Gastroesophageal sphincter (tissue), 3 donors: ENCODE measurements around the gene NT5C3A.

ENCODE experiments used
- POLR2AphosphoS5 ChIP-seq: sonication (generic); formaldehyde crosslinking; IDR thresholded peaks from one replicate; pipeline ENCODE4 v1.6.1; 2017; ENCODE audit warnings: antibody characterized with exemption
- TF ChIP-seq, protein P1 (sequence below), 4 experiments: fragments of 200-600 bp in 2 of 4; fragments of 450-650 bp in 2 of 4; sonication (generic) in 1 of 4; IDR thresholded peaks; one replicate each; pipeline ENCODE4 v1.5.1; 2017 to 2019; ENCODE audit warnings: antibody characterized with exemption in 4 of 4, mild to moderate bottlenecking in 2 of 4, moderate library complexity in 2 of 4

DNA sequence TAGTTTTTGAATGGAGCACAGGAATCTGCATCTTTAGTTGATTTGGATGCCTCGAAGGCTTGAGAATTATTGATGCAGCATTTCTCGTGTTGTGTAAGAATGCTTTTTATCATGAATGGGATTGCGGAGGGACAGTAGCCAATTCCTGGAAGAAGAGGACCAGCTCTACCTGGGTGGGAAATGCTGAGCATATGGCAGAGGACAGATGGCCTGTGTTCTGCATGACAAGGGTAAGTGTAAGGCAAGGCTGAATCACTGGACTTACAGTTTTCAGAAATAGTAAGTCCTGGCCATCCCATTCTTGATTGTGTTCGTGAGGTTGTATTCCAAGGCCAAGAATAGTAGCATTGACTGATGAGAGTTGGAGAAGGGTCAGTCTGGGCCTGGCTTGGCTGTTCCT lies 30.7 kb upstream of the NT5C3A start:
- TF ChIP-seq POLR2AphosphoS5 = no peak
- TF ChIP-seq, protein P1, sequence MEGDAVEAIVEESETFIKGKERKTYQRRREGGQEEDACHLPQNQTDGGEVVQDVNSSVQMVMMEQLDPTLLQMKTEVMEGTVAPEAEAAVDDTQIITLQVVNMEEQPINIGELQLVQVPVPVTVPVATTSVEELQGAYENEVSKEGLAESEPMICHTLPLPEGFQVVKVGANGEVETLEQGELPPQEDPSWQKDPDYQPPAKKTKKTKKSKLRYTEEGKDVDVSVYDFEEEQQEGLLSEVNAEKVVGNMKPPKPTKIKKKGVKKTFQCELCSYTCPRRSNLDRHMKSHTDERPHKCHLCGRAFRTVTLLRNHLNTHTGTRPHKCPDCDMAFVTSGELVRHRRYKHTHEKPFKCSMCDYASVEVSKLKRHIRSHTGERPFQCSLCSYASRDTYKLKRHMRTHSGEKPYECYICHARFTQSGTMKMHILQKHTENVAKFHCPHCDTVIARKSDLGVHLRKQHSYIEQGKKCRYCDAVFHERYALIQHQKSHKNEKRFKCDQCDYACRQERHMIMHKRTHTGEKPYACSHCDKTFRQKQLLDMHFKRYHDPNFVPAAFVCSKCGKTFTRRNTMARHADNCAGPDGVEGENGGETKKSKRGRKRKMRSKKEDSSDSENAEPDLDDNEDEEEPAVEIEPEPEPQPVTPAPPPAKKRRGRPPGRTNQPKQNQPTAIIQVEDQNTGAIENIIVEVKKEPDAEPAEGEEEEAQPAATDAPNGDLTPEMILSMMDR (IDR thresholded peaks at IDR 0.05) = no peak
